ENCODE data around the gene CYSRT1.

CYSRT1 gene

DNA sequence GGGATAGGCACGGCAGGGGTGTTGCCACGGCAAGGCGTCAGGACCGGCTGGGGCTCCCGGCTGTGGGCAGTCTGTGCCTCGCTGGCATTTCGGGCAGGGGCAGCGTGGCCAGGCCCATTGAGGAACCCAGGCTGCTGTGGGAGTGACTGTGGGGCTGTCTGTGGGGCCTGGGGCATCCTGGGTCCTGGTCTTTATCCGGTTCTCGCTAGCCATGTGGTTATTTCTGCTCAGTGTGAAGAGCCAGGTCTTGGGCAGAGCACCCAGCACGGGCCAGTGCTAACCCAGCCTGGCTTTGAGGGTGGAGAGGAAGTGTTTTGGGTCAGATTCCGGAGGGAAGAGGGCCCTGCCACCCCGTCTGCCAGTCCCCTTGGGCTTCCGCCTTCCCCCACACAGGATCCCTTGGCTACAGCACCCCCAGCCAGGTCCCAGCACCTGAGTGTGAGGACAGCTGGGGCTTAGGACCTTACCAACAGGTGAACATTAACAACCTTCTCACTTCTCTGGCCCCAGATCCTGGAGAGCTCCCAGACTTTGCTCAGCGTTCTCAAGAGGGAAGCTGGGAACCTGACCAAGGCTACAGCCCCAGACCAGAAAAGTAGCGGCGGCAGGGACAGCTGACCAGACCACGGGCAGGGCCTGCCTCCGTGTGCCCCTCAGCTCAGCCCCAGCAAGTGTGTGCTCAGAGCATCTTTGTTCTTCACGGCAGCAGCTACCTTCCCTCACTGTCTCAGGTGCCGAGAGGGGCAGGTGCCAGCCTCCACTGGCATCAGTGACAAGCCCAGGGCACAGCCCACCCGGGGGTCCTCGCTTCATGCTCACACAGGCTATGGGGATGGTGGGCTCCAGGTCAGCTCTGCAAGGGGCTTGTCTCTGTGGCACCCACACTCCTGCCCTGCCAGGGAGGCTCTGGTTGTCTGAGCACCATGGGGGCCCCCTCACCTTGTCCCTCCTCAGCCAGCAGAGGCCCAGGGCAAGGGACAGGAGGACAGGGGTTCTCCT is 35.4 kb upstream of the CYSRT1 start:
- H3K9me3 ChIP-seq: no peaks in the 10 kb centered on the region
- no peaks in the 10 kb centered on the region for H3K27me3 ChIP-seq
- H3K4me3 ChIP-seq (ENCODE audit: low read depth, low read length): peak overlapping the region; percentile 99
- TF ChIP-seq, protein P1, sequence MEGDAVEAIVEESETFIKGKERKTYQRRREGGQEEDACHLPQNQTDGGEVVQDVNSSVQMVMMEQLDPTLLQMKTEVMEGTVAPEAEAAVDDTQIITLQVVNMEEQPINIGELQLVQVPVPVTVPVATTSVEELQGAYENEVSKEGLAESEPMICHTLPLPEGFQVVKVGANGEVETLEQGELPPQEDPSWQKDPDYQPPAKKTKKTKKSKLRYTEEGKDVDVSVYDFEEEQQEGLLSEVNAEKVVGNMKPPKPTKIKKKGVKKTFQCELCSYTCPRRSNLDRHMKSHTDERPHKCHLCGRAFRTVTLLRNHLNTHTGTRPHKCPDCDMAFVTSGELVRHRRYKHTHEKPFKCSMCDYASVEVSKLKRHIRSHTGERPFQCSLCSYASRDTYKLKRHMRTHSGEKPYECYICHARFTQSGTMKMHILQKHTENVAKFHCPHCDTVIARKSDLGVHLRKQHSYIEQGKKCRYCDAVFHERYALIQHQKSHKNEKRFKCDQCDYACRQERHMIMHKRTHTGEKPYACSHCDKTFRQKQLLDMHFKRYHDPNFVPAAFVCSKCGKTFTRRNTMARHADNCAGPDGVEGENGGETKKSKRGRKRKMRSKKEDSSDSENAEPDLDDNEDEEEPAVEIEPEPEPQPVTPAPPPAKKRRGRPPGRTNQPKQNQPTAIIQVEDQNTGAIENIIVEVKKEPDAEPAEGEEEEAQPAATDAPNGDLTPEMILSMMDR (IDR thresholded peaks at IDR 0.05; ENCODE audit: low read depth, low read length): no peak
- H3K36me3 ChIP-seq: peaks cover 4% of the 10 kb centered on the region; the same call in 1 of the 2 replicates
- no peak for DNase-seq
- H3K4me1 ChIP-seq: no peaks in the 10 kb centered on the region

DNA sequence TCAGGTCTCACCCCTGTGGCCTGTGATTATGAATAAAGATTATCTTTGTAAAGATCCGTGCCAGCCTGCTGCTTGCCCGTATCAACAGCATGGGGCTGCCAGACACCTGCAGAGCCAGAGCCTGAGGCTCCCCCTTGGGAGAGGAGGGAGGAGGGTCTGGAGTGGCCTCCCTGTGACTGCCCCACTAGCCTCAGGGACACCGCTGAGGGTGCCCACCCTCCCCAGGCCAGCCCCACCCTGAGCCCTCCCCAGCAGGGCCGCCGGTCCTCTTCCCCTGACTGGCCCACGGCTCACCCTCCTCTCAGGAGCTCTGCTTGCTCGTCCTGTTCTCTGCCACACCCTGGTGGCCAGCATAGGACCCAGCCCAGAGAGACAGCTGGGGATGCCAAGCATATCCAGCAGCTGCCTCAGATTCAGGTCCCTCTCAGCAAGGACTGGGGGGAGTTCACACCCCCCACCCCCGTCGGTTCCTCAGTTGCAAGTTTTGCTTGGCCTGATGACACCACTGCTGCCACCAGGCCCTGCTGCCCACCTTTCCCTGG is 34.6 kb upstream of the CYSRT1 start:
- H3K27me3 ChIP-seq: no peaks in the 10 kb centered on the region
- no peaks in the 10 kb centered on the region for H3K9me3 ChIP-seq
- DNase-seq: no peak
- TF ChIP-seq, protein P1 (IDR thresholded peaks at IDR 0.05; ENCODE audit: low read depth, low read length): peak; percentile 12; the same call in 1 of the 2 replicates
- peaks cover 4% of the 10 kb centered on the region; the same call in 1 of the 2 replicates for H3K36me3 ChIP-seq
- no peak overlapping the region for H3K4me3 ChIP-seq (ENCODE audit: low read depth, low read length)
- H3K4me1 ChIP-seq: peaks cover 4% of the 10 kb centered on the region

DNA sequence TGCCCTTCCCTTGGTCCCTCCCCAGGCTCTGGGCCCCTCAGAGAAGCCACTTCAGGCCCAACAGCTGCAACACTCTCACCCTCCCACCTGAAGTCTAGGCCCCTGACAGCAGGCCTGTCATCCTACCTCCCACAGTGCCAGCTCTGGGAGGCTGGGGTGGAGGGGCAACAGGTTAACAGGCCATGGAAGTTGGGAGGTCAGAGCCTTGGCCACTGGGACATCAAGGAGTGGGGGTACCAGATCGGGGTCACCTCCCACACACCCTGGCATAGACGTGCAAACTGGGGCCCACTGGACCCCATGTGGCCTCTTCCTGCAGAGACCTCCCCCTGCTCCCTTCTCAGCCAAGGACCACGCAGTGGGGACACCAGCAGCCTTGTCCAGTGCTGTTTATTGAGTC is 33.7 kb upstream of the CYSRT1 start:
- Histone ChIP-seq H3K4me3 (ENCODE audit: low read depth, low read length) (no peak overlapping the region), H3K9me3 (no peaks in the 10 kb centered on the region), H3K36me3 (peaks cover 4% of the 10 kb centered on the region; the same call in 1 of the 2 replicates), H3K27me3 (no peaks in the 10 kb centered on the region), H3K4me1 (peaks cover 4% of the 10 kb centered on the region)
- TF ChIP-seq, protein P1 (IDR thresholded peaks at IDR 0.05; ENCODE audit: low read depth, low read length): no peak
- no peak for DNase-seq

DNA sequence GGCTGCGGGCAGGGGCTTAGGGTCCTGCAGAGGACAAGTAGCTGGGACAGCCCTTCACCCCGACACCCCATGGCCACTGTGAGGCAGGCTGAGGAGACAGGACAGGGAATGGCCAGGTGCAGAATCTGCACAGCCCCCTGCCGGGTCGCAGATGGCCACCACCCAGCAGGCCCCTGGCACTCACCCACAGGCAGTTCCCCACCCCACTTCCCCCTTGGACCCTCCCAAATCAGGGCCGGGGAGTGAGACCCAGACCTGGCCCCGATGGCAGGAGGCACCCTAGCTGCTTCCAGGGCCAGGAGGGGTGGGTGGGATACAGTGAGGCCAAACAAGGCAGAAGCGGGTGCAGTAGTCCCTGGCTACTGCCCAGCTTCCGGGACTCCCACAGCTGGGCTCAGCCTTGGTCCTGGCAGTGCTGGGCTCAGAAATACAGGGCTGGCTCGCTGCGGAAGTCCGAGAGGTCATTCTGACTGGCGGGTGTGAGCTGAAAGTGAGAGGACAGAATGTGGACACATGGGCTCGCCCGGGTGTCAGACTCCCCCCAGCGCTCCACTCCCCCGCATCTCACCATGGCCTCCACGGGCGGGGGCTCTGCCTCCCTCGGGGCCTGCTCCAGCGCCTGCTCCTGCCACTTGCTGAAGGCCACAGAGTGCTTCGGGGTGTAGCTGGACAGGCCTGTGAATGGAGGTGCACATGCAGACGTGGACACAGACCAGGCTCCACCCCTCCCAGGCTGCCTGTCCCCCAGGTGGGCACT is 33.1 kb upstream of the CYSRT1 start:
- no peak overlapping the region for H3K4me3 ChIP-seq (ENCODE audit: low read depth, low read length)
- no peaks in the 10 kb centered on the region for H3K9me3 ChIP-seq
- peaks cover 4% of the 10 kb centered on the region; the same call in 1 of the 2 replicates for H3K36me3 ChIP-seq
- no peaks in the 10 kb centered on the region for H3K27me3 ChIP-seq
- no peak for DNase-seq
- peaks cover 4% of the 10 kb centered on the region for H3K4me1 ChIP-seq
- TF ChIP-seq, protein P1 (IDR thresholded peaks at IDR 0.05; ENCODE audit: low read depth, low read length): no peak

DNA sequence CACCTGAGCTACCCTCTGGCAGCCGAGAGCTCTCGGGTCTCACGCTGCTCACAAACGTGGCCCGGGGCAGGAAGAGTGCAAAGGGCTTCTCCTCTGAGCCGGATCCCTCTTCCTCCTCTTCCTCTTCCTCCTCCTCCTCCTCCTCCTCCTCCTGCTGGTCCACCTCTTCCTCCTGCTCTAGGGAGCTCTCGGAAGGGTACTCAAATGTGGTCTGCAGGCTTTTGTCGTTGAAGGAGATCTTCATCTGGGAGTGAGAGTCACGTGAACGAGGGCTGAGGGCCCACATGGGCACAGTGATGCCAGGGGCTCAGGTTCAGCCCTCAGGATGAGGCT is 32.6 kb upstream of the CYSRT1 start:
- Histone ChIP-seq H3K9me3 (no peaks in the 10 kb centered on the region), H3K36me3 (peaks cover 4% of the 10 kb centered on the region; the same call in 1 of the 2 replicates), H3K4me1 (peaks cover 4% of the 10 kb centered on the region)

More for the DNA sequence above, 32.6 kb upstream of the CYSRT1 start:
- no peak for DNase-seq
- TF ChIP-seq, protein P1 (IDR thresholded peaks at IDR 0.05; ENCODE audit: low read depth, low read length): no peak
- no peak overlapping the region for H3K4me3 ChIP-seq (ENCODE audit: low read depth, low read length)
- H3K27me3 ChIP-seq: no peaks in the 10 kb centered on the region

All from BE2C (cell line).